Bronchial smooth muscle cell (primary cell): Measurements from ENCODE around the gene RAB27B. TPM values are rescaled to one million over a fixed set of nuclear protein-coding genes. Genes with fewer than 3 reads are reported as not detected.

Source experiments
- total RNA-seq: library from RNA; depleted of rRNA; stranded (reverse); fragments of >200 nt; gene quantifications from 2 replicates; pipeline ENCODE4 v1.2.1, GENCODE V29; 2014

RAB27B gene, protein sequence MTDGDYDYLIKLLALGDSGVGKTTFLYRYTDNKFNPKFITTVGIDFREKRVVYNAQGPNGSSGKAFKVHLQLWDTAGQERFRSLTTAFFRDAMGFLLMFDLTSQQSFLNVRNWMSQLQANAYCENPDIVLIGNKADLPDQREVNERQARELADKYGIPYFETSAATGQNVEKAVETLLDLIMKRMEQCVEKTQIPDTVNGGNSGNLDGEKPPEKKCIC
- 0.52 and 38.5 TPM in 2 replicates for total RNA-seq

DNA sequence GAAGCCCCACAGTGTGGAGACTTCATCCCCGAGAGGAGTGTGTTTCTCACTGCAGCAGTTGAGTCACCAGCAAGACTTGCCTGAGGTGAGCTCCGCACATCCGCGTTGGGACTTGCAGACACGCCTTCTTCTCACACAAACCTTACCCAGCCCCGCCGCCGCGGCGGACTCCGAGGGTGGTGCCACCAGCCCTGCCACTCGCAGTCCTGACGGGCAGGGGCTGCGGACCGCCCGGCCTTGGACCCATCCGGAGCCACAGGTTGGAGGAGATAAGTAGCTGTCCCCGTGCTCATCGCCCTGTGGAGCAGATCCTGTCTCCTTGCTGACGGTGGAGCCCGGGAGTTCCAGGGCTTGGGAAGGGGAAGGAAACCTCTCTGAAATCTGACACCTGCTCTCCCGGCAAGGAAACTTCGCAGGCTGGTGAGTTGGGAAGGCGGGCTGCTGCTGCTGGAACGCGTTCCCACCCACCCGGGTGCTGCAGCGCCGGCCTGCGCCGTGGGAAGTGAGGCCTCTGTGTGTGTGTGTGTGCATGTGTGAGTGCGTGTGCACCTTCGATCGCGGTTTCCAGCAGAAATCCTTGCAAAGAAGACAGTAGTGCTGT, at the start of gene RAB27B:
RAB27B (plus strand) TSS at position 197 of the 601 bp plus-strand sequence. CDS start 49,109 bp downstream, outside the sequence.

Other genes with a start within 250 kb of the RAB27B start
- not detected in 2 replicates for gene DYNAP, start 237.2 kb upstream of the RAB27B start, total RNA-seq
- under 0.01 and 6.9 TPM in 2 replicates for gene CCDC68, start 131.0 kb downstream of the RAB27B start, total RNA-seq